Tibial nerve (tissue), 4 donors: ENCODE measurements around the gene CASP9. TPM values are rescaled to one million over a fixed set of nuclear protein-coding genes. Genes with fewer than 3 reads are reported as not detected.

Source experiments
- DNase-seq, 2 donors: peaks; one replicate each; pipeline ENCODE4 v3.0.0-alpha.2; 2019; ENCODE audit warnings: low spot score in 2 of 2
- H3K27ac ChIP-seq, 4 donors: fragments of 200-600 bp; sonication (generic) in 3 of 4; one replicate each; pipeline ENCODE4 v1.5.1; 2017 to 2019; ENCODE audit warnings: mild to moderate bottlenecking in 1 of 4
- H3K27me3 ChIP-seq, 2 donors: fragments of 200-600 bp; sonication (generic) in 1 of 2; one replicate each; pipeline versions ENCODE4 v1.5.1 to v1.6.0; 2017 to 2019
- H3K36me3 ChIP-seq, 3 donors: fragments of 200-600 bp; sonication (generic); one replicate each; pipeline ENCODE4 v1.5.1; 2018 to 2019
- H3K4me1 ChIP-seq, 4 donors: fragments of 200-600 bp; sonication (generic) in 3 of 4; one replicate each; pipeline ENCODE4 v1.5.1; 2017 to 2019
- H3K4me3 ChIP-seq, 4 donors: fragments of 200-600 bp; sonication (generic) in 3 of 4; one replicate each; pipeline ENCODE4 v1.5.1; 2017 to 2019; ENCODE audit warnings: mild to moderate bottlenecking in 1 of 4, moderate library complexity in 1 of 4
- H3K9me3 ChIP-seq, 4 donors: fragments of 200-600 bp; sonication (generic) in 3 of 4; one replicate each; pipeline ENCODE4 v1.5.1; 2017 to 2019
- CTCF ChIP-seq, 5 experiments: fragments of 200-600 bp in 3 of 5; fragments of 450-650 bp in 2 of 5; sonication (generic) in 3 of 5; IDR thresholded peaks; one replicate each; pipeline ENCODE4 v1.5.1; 2016 to 2019; ENCODE audit warnings: antibody characterized with exemption in 5 of 5, mild to moderate bottlenecking in 3 of 5, moderate library complexity in 2 of 5
- EP300 ChIP-seq, 2 donors: sonication (generic); formaldehyde crosslinking; IDR thresholded peaks; one replicate each; pipeline ENCODE4 v1.6.1; 2017; ENCODE audit warnings: antibody characterized with exemption in 2 of 2, mild to moderate bottlenecking in 1 of 2
- POLR2A ChIP-seq, 2 donors: fragments of 450-650 bp; IDR thresholded peaks; one replicate each; pipeline ENCODE4 v1.6.1; 2017; ENCODE audit warnings: antibody characterized with exemption in 2 of 2, mild to moderate bottlenecking in 2 of 2, moderate library complexity in 2 of 2
- WGBS, 2 donors: methylation state at CpG; one replicate each; pipeline ENCODE4 v1.1.5; 2018; 5-methylcytosine and 5-hydroxymethylcytosine counted together
- total RNA-seq, 4 donors: library from RNA; depleted of rRNA; stranded (reverse); fragments of >200 nt; gene quantifications; one replicate each; pipeline ENCODE4 v1.1.0, GENCODE V29; 2016

Gene CASP9
- total RNA-seq, 4 donors from 2014 or later: 39.6 to 82.8 (median 51.7) TPM

GRCh38 chr1:15449567-15449966, 74.4 kb downstream of the CASP9 start:
- Histone ChIP-seq H3K4me1 (no peaks in the 10 kb centered on the region), H3K27me3 (peaks cover 0 to 18% of the 10 kb centered on the region in 2 donors), H3K36me3 (no peaks in the 10 kb centered on the region), H3K27ac (no peak overlapping the region), H3K9me3 (peaks cover 0 to 4% (median 0%) of the 10 kb centered on the region in 4 donors), H3K4me3 (no peak overlapping the region)
- WGBS, 2 donors: 60% methylated on average over 3 of the region's 3 CpGs
- no peak for DNase-seq
- TF ChIP-seq EP300 (IDR thresholded peaks at IDR 0.05) (no peak), CTCF (IDR thresholded peaks at IDR 0.05) (no peak), POLR2A (IDR thresholded peaks at IDR 0.05) (no peak)

GRCh38 chr1:15448877-15449462, 75.0 kb downstream of the CASP9 start:
- Histone ChIP-seq H3K27ac (no peak overlapping the region), H3K27me3 (peaks cover 0 to 18% of the 10 kb centered on the region in 2 donors), H3K9me3 (peaks cover 0 to 4% (median 0%) of the 10 kb centered on the region in 4 donors), H3K4me1 (no peaks in the 10 kb centered on the region), H3K36me3 (no peaks in the 10 kb centered on the region), H3K4me3 (no peak overlapping the region)
- no peak for DNase-seq
- TF ChIP-seq EP300 (IDR thresholded peaks at IDR 0.05): no peak
- WGBS, 2 donors: 82 to 88% methylated on average over 3 of the region's 3 CpGs

- Histone ChIP-seq H3K9me3 (peaks cover 0 to 3% (median 0%) of the 10 kb centered on the region in 4 donors), H3K27me3 (peaks cover 0 to 18% of the 10 kb centered on the region in 2 donors), H3K4me1 (no peaks in the 10 kb centered on the region), H3K36me3 (no peaks in the 10 kb centered on the region), H3K4me3 (no peak overlapping the region), H3K27ac (no peak overlapping the region)
- TF ChIP-seq POLR2A (IDR thresholded peaks at IDR 0.05) (no peak), CTCF (IDR thresholded peaks at IDR 0.05) (no peak), EP300 (IDR thresholded peaks at IDR 0.05) (no peak)
- 56 to 69% methylated on average over 3 to 4 of the region's 4 CpGs for WGBS, 2 donors
- DNase-seq: no peak
These were observed 77.8 kb downstream of the CASP9 start for GRCh38 chr1:15446212-15446611.

- TF ChIP-seq POLR2A (IDR thresholded peaks at IDR 0.05) (no peak), EP300 (IDR thresholded peaks at IDR 0.05) (no peak), CTCF (IDR thresholded peaks at IDR 0.05) (no peak)
- Histone ChIP-seq H3K9me3 (no peaks in the 10 kb centered on the region), H3K4me3 (no peak overlapping the region), H3K4me1 (no peaks in the 10 kb centered on the region), H3K36me3 (no peaks in the 10 kb centered on the region), H3K27me3 (peaks cover 0 to 18% of the 10 kb centered on the region in 2 donors), H3K27ac (no peak overlapping the region)
- DNase-seq: no peak
- WGBS, 2 donors: 80 to 84% methylated on average over 14 of the region's 14 CpGs
These were observed 78.5 kb downstream of the CASP9 start for GRCh38 chr1:15445390-15446122.

- Histone ChIP-seq H3K27me3 (peaks cover 0 to 18% of the 10 kb centered on the region in 2 donors), H3K9me3 (no peaks in the 10 kb centered on the region), H3K27ac (no peak overlapping the region), H3K36me3 (no peaks in the 10 kb centered on the region), H3K4me3 (no peak overlapping the region), H3K4me1 (no peaks in the 10 kb centered on the region)
- no peak for DNase-seq
- TF ChIP-seq CTCF (IDR thresholded peaks at IDR 0.05): no peak
- no peak for TF ChIP-seq POLR2A (IDR thresholded peaks at IDR 0.05)
- TF ChIP-seq EP300 (IDR thresholded peaks at IDR 0.05): no peak
- WGBS, 2 donors: 77% methylated on average over 10 to 15 of the region's 17 CpGs
These were observed 79.3 kb downstream of the CASP9 start for GRCh38 chr1:15444468-15445389.
